ENCODE measurements around the gene ARPC5. TPM values are rescaled to one million over a fixed set of nuclear protein-coding genes. Genes with fewer than 3 reads are reported as not detected.

The ARPC5 gene
- total and polyA plus RNA-seq, 2 donors (not counting 1 experiment from before 2014, with no cell fraction given) = 28.3 to 103 TPM

DNA sequence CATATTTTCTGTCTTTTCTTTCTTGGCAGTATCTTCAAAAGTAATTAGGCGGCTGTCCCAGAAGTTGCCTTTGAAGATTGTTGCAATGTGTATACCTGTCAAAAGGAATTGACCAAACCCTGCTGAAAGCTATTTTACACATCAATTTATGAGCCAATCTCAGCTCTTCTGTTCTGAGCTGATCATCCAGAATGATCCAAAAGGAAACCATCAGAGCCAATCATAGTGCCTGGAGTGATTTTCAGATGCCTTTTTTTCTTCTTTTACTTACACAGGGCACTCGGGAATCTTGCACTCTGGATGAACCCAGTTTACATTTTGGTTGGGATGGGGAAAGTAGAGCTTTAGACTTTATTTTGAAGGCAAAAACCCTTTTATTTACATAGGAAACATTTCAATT, 39.3 kb upstream of the ARPC5 start:
- TF ChIP-seq, protein P1, sequence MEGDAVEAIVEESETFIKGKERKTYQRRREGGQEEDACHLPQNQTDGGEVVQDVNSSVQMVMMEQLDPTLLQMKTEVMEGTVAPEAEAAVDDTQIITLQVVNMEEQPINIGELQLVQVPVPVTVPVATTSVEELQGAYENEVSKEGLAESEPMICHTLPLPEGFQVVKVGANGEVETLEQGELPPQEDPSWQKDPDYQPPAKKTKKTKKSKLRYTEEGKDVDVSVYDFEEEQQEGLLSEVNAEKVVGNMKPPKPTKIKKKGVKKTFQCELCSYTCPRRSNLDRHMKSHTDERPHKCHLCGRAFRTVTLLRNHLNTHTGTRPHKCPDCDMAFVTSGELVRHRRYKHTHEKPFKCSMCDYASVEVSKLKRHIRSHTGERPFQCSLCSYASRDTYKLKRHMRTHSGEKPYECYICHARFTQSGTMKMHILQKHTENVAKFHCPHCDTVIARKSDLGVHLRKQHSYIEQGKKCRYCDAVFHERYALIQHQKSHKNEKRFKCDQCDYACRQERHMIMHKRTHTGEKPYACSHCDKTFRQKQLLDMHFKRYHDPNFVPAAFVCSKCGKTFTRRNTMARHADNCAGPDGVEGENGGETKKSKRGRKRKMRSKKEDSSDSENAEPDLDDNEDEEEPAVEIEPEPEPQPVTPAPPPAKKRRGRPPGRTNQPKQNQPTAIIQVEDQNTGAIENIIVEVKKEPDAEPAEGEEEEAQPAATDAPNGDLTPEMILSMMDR (IDR thresholded peaks at IDR 0.05) = no peak
- TF ChIP-seq EZH2 (IDR thresholded peaks at IDR 0.05; ENCODE audit: borderline replicate concordance, insufficient read depth, low read depth, low read length, poor library complexity, severe bottlenecking) = no peak
- intact Hi-C loops (cut with micrococcal nuclease) = no loop called here
- Histone ChIP-seq H3K79me2 (ENCODE audit: control insufficient read depth, insufficient read depth, low read length) (no peaks in the 10 kb centered on the region), H4K20me1 (ENCODE audit: control insufficient read depth, insufficient read depth, low read length, poor library complexity, severe bottlenecking) (no peaks in the 10 kb centered on the region), H3K36me3 (replicated peaks in 1 of 2; ENCODE audit: control extremely low read depth in 1 of 2, control insufficient read depth in 1 of 2, extremely low read depth in 1 of 2, insufficient read depth in 2 of 2, low read length in 1 of 2) (no peaks in the 10 kb centered on the region), H3K4me2 (replicated peaks; ENCODE audit: low read depth, low read length, poor library complexity, severe bottlenecking) (no peak overlapping the region), H3K9me3 (ENCODE audit: control extremely low read depth in 1 of 3, control insufficient read depth in 2 of 3, insufficient read depth in 1 of 3, low read length in 2 of 3) (peaks cover 0 to 3% (median 1%) of the 10 kb centered on the region in 3 donors), H2AFZ (ENCODE audit: insufficient read depth, low read depth, low read length, poor library complexity, severe bottlenecking) (no peak overlapping the region), H3K27ac (ENCODE audit: low read length in 2 of 2) (no peak overlapping the region), H3K9ac (ENCODE audit: low read length) (no peak overlapping the region), H3K27me3 (replicated peaks in 1 of 4; ENCODE audit: control extremely low read depth in 1 of 4, control insufficient read depth in 3 of 4, insufficient read depth in 4 of 4, low read length in 3 of 4) (no peaks in the 10 kb centered on the region), H3K4me1 (ENCODE audit: control insufficient read depth in 2 of 2, insufficient read depth in 2 of 2, low read length in 2 of 2) (no peaks in the 10 kb centered on the region), H3K4me3 (ENCODE audit: control extremely low read depth in 1 of 5, extremely low read depth in 1 of 5, insufficient read depth in 1 of 5, low read depth in 2 of 5, low read length in 4 of 5) (no peak overlapping the region)
- no CpG with 5 or more reads among the region's 2 CpGs for WGBS (ENCODE audit: insufficient coverage)
- Mint-ChIP-seq H3K27me3 (peaks cover 39% of the 10 kb centered on the region), H3K27ac (no peak overlapping the region), H3K4me1 (no peaks in the 10 kb centered on the region), H3K9me3 (ENCODE audit: insufficient read depth) (peaks cover 2% of the 10 kb centered on the region), H3K4me3 (no peak overlapping the region)
- POLR2A ChIA-PET = no interaction called here
- DNase-seq = no peak
- no peak for ATAC-seq (ENCODE audit: low read depth)
- CTCF ChIA-PET = interaction anchor here (1.2 to 3.7 kb wide), 2 partner anchors 10 to 12 kb away, joined by 3 to 19 read pairs; no protein-coding TSS in a partner anchor

DNA sequence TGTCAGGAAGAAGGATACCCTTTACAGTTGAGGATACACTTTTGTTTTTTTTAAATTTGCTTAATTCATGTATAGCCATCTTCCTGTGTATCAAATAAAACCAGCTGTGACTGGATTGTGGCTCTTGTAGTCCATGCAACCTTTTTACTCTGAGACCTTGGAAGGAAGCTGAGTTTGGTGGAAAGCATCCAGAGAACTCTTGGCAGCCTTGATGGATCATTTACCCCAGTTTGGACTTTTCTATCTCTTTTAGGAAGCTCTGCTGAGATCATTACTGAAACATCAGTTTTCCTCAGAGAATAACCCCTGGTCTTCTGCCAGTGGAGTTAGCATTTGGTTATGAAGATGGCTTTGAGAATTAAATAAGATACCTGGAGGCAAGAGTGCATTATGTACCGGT, 38.8 kb upstream of the ARPC5 start:
- Histone ChIP-seq H3K27ac (ENCODE audit: low read length in 2 of 2) (no peak overlapping the region), H3K9me3 (ENCODE audit: control extremely low read depth in 1 of 3, control insufficient read depth in 2 of 3, insufficient read depth in 1 of 3, low read length in 2 of 3) (peaks cover 0 to 3% (median 1%) of the 10 kb centered on the region in 3 donors), H3K9ac (ENCODE audit: low read length) (no peak overlapping the region), H4K20me1 (ENCODE audit: control insufficient read depth, insufficient read depth, low read length, poor library complexity, severe bottlenecking) (no peaks in the 10 kb centered on the region), H2AFZ (ENCODE audit: insufficient read depth, low read depth, low read length, poor library complexity, severe bottlenecking) (no peak overlapping the region), H3K27me3 (replicated peaks in 1 of 4; ENCODE audit: control extremely low read depth in 1 of 4, control insufficient read depth in 3 of 4, insufficient read depth in 4 of 4, low read length in 3 of 4) (no peaks in the 10 kb centered on the region), H3K36me3 (replicated peaks in 1 of 2; ENCODE audit: control extremely low read depth in 1 of 2, control insufficient read depth in 1 of 2, extremely low read depth in 1 of 2, insufficient read depth in 2 of 2, low read length in 1 of 2) (no peaks in the 10 kb centered on the region), H3K79me2 (ENCODE audit: control insufficient read depth, insufficient read depth, low read length) (no peaks in the 10 kb centered on the region), H3K4me3 (ENCODE audit: control extremely low read depth in 1 of 5, extremely low read depth in 1 of 5, insufficient read depth in 1 of 5, low read depth in 2 of 5, low read length in 4 of 5) (no peak overlapping the region), H3K4me2 (replicated peaks; ENCODE audit: low read depth, low read length, poor library complexity, severe bottlenecking) (no peak overlapping the region), H3K4me1 (ENCODE audit: control insufficient read depth in 2 of 2, insufficient read depth in 2 of 2, low read length in 2 of 2) (no peaks in the 10 kb centered on the region)
- DNase-seq (no peak), ATAC-seq (ENCODE audit: low read depth) (no peak)
- POLR2A ChIA-PET = no interaction called here
- TF ChIP-seq EZH2 (IDR thresholded peaks at IDR 0.05; ENCODE audit: borderline replicate concordance, insufficient read depth, low read depth, low read length, poor library complexity, severe bottlenecking) = no peak
- no peak overlapping the region for H3K27ac Mint-ChIP-seq
- H3K4me3 Mint-ChIP-seq = no peak overlapping the region
- CTCF ChIA-PET = interaction anchor here (3.7 kb wide), 1 partner anchor 11 kb away, joined by 19 read pairs; no protein-coding TSS in a partner anchor
- intact Hi-C loops (cut with micrococcal nuclease) = no loop called here
- peaks cover 39% of the 10 kb centered on the region for H3K27me3 Mint-ChIP-seq
- no CpG with 5 or more reads among the region's 1 CpG for WGBS (ENCODE audit: insufficient coverage)
- no peaks in the 10 kb centered on the region for H3K4me1 Mint-ChIP-seq
- peaks cover 2% of the 10 kb centered on the region for H3K9me3 Mint-ChIP-seq (ENCODE audit: insufficient read depth)
